HG03097 (cell line): ENCODE data around the gene PNKD.
"Not testable (repeated sequence)": the region's sequence is repeated elsewhere in the genome, so short reads cannot be mapped to it uniquely, and the experiment has no call there.

Source experiments
- ATAC-seq: cut with Tn5 transposase; IDR thresholded peaks from one replicate; pipeline ENCODE4 v1.9.1; 2021; ENCODE audit not compliant: unreplicated experiment, low FRiP score

Gene PNKD

DNA sequence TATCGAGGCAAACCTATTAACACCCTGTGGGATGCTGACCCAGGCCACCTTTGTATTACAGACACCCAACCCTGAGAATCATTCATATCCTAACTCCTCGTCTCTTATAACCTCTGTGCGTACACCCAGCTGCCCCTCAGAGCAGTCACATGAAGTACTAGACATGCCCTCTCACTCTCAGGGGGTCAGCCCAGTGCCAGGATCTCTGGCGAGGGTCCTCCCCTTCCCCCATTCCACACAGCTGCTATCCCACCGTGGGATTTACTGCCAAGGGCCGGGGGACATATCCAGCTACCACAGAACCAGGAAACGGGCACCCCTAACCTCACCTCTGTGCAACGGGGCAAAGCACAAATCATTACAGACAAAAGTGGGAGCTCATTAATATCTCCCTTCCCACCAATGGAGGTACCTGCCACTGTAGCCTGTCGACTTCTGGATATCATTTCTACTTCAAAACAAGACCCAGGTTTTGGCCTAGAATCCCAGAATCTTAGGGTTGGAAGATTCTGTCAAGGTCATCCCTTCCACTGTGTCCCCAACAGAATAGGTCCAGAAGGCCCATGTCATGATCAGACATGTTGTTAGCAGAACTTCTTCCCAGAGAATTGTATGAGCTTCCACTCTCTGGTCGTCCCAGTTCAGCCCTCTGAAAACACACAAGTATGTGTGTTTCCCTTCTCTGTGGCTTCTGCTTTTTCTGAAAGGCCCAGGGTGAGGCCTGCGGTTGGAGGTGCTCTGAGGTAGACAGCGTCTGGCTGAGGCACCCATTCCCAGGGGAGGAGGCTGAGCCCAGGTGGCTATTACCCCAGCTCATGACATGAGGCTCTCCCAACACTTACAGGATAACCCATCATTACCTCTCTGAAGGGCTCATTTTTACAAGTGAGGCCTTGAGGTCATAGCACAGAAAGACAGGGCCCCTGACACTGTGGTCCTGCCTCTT is 20.3 kb downstream of the PNKD start:
- ATAC-seq: peak; percentile 56

DNA sequence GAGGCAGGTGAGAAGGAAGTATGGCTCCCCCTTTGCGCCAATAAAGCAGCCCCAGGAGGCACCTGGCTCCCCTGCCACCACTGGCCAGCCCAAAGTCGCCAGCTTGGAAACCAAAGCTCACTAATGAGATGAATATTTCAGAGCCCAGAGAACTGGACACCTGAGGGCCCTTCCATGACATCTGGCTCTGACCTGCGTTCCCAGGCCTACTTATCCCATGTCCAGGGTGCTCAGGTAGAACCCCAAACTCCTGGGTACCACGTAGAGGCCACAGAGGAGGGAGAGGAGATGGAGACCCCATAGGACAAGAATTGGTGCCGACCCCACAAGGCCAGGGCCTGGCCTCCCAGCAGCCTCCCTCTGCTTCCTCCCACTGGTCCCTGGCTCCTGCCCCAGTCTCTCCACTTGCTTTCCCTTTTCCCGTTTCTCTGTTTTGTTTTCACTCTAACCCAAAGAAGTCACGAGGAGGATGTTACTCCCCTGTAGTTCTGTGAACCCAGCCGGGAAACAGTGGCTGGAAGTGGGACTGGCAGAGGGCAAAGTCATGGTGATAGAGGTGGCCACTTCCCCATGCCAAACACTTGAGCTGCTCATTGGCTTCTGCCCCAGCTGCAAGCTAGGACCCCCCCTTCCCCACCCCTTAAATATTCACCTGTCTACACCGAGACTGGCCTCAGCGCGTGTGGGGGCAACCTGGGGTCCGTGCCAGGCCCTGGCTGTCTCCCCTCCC is 21.2 kb downstream of the PNKD start:
- ATAC-seq: no peak

DNA sequence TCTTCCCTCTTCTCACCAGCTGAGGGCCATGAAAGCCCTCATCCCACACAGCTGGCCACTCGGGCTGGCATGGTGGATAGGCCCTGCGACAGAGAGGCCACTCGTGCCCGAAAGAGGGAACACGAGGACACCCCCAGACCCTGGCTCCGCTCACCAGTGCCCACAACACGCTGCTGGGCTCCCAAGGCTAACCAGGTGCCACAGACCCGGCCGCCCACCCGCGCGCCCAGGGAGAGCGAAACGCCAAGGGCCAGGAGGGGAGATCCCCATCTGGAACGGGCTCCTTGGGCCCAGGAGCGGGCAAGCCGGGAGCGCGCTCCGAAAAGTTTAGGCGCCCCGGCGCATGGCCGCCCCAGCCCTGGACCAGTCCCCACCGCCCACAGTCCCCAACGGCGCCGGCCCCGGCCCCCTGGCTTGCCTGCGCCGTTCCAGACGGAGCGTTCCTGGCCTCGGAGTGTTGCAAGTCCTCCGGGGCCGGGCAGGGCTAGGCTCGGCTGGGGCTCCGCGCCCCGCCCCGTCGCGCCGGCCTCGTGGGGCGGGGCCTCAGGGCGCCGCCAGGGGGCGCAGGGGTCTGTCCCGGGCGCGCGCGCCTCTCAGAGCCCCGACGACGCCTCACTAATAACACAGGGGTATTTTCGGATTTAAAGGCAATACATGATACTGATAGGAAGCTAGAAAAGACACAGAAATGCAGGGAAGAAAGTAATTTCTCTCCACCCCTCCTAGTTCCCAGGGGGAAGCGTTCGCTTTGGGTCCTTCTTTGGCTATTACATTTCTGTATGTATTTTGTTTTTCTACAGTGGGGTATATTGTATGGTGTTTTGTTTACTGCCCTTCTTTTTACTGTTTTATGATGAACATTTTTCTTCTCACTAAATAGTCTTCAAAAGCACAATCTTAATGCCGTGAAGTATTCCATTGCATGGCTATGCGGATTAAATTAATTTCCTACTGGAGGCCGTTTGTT is 22.0 kb downstream of the PNKD start, which contains the start of gene TMBIM1:
Gene TMBIM1 (minus strand): TSS at position 456 of the 967 bp plus-strand sequence. CDS start 10,362 bp downstream, outside the sequence.
- peak; percentile 58 for ATAC-seq

DNA sequence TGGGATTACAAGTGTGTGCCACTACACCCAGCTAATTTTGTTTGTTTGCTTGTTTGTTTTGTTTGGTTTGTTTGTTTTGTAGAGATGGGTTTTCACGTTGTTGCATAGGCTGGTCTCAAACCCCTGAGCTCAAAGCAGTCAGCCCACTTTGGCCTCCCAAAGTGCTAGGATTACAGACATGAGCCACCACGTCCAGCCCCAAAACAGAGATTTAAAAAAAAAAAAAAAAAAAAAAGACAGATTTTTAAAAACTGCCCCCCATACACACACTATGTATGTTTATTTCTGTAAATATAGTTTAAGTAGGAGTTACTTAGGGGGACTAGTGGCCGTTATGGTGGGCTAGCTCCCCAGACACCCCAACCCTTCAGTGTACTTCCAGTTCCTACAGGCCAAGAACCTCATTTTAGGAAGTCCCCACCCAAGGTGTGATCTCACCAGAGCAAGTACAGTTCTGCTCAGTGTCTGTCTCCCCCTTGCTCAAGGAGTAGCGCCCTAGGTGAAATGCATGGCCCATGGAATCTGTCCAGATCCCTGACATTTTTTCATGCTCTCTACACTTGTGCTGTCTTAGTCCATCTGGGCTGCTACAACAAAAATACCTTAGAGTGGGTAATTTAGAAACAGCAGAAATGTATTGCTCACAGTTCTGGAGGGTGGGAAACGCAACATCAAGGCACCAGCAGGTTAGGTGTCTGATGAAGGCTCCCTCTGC is 23.6 kb downstream of the PNKD start:
- ATAC-seq: no peak

DNA sequence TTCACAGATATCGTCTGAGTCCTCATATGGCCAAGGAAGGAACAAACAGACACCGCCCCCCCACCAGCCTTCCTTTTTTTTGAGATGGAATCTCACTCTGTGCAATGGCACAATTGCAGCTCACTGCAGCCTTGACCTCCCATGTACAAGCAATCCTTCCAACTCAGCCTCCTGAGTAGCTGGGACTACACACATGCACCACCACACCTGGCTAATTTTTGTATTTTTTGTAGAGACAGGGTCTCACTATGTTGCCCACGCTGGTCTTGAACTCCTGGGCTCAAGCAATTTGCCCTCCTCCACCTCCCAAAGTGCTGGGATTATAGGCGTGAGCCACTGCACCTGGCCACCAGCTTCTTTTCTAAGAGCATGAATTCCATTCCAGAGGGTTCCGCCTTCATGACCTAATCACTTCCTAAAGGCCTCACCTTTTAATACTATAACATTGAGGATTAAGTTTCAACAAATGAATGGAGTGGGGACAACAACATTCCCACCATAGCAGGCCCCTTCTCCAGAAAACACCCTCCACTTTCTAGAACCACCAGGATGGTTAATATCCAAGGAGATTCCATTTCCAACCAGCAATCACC is 24.2 kb downstream of the PNKD start:
- no peak for ATAC-seq

DNA sequence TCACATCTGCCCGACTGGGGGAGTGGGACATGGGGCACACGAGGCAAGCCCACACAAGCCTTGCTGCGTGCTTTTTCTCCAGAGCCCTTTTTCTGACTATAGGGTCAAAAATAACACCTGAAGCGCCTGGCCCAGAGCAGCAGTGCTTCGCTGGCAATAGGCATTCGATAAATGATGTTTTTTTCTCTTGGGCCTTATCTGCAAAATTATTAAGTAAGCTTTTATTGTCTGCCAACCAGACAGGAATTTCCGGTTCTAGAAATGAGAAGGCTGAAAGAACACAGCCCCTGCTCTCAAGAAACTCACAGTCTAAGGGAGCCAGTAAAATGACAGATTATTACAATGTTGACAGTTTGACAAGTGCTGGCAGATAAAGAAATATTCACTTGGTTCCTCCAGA is 24.7 kb downstream of the PNKD start:
- ATAC-seq: no peak

DNA sequence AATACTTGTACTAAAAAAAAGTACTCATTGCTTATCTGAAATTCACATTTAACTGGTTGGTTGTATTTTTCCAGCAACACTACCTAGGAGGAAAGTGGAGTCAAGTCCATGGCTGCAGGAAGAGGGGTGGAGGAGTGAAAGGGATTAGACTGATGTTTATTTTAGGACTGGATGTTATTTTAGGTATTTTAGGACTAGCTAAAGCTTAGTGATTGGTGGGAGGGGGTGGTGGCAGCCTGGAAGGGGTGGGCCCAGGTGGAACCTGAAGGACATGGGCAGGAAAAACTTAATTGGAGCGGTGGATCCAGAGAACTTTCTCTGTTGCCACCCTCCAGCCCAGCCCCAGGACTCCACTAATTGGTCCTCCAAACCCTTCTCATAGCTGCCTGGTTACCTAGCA is 25.9 kb downstream of the PNKD start:
- no peak for ATAC-seq

DNA sequence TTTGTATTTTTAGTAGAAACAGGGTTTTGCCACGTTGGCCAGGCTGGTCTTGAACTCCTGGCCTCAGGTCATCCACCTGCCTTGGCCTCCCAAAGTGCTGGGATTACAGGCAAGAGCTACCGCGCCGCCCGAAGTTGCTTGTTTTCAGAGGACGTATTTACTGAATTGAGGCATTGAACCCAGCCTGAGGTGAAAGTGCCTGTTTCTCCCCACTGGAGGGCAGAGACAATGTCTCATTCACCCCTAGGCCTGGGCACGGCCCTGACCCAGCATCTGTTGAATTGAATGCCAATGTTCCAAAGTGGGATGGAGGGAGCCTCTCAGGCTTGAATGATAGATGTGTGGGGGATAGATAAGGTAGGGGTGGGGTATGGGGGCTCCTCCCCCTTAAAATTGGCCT is 26.5 kb downstream of the PNKD start:
- no peak for ATAC-seq

DNA sequence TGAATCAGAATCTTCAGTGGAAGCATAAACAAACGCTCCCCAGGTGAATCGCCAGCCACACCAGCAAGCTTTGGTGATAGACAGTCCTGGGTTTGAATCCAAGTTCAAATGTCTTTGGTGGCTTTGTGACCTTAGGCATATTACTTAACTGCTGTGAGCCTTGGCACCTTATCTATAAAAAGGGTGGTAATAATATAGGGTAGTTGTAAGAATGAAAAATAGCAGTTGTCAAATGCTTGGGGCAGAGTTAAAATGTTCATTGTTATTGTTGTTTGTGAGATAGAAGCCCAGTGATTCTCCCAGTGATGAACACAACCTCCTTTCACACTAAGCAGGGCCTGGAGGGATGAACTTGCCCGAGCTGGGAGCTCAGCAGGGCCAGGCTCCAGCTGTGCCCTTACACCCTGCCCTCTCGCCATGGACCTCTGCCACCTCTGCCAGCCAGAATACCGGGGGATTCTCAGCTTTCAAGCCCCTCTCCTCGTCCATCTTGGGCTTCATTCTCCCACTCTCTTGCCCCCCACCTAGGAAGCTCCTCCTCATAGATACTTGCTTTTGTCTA is 28.1 kb downstream of the PNKD start:
- no peak for ATAC-seq

DNA sequence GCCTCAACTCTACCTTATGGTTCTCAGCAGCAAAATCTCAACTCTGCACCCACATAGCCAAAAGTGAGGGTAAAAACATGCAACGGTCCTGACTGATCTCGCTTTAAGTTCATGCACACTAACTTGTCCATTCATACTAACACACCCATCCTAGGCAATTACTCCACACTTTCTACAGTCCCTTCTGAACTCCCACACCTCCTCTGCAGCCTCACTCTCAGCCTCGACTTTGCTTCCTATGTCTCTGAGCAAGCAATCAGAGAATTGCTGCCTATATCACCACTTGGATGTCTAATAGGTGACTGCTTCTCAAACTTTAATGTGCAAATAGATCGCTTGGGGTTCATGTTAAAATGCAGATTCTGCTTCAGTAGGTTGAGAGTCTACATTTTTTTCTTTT is 29.8 kb downstream of the PNKD start:
- no peak for ATAC-seq

DNA sequence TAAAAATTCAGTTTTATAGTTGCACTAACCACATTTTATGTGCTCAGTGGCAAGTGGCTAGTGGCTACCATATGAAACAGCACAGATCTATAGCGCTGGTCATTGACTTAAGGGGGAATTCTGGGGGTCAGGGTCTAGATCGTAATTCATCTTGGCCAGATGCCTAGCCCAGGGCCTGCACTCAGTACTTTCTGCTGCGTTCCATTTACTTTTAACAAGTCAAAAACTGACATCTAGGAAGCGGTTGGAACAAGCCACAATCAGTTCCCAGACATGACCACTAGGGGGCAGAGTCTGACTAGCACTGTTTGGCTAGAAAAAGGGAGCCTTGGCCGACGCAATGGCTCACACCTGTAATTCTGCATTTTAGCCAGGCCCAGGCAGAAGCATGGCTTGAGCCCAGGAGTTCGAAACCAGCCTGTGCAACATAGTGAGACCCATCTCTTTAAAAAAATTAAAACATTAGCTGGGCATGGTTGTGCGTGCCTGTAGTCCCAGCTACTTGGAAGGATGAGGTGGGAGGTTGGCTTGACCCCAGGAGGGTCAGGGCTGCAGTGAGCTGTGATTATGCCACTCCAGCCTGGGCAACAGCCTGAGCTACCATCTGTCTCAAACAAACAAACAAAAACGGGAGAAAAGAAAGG is 31.0 kb downstream of the PNKD start:
- peak; percentile 68 for ATAC-seq

DNA sequence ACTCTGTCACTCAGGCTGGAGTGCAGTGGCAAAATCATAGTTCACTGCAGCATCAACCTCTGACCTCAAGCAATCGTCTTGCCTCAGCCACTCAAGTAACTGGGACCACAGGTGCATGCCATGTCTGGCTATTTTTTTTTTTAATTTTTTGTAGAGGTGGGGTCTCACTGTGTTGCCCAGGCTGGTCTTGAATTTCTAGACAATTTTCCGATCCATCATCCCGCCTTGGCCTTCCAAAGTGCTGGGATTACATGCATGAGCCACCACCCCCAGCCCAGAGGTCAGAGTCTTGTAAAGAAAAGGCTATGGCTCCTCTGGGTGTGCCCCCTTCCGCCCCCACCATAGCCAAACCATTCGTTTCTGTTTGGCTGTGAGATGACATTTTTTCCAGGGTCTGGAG is 35.1 kb downstream of the PNKD start:
- ATAC-seq: no peak

DNA sequence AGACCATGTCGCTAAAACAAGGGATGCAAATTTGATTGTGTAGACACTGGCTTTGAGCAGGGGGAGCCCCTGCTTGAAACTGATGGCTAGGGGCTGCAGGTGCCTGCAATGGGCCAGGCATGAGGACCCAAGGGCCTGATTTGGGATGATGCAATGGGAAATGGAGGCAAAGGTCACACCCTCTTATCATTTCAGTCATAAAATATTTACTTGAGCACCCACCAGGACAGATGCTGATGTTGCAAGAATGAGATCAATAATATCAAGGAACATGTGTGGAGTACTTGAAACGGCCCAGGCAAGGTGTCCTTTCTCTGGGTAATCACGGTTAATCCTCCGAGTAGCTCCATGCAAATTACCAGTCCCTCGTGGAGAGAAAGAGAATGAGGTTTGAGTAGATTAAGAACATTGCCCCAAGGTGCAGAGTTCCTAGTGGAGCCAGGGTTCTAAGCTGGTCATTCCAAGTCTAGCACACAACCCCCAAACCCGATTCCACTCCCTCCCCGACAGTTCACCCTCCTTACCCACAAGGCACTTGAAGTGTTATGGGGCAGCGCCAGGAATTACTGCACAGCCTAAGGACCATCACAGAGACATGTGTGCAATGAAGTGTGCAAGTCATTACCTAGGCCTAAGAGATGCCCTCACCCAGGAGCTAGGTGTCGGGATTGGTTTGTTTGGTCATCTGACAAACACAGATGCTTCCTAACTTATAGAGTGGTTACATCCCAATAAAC is 36.0 kb downstream of the PNKD start:
- no peak for ATAC-seq

DNA sequence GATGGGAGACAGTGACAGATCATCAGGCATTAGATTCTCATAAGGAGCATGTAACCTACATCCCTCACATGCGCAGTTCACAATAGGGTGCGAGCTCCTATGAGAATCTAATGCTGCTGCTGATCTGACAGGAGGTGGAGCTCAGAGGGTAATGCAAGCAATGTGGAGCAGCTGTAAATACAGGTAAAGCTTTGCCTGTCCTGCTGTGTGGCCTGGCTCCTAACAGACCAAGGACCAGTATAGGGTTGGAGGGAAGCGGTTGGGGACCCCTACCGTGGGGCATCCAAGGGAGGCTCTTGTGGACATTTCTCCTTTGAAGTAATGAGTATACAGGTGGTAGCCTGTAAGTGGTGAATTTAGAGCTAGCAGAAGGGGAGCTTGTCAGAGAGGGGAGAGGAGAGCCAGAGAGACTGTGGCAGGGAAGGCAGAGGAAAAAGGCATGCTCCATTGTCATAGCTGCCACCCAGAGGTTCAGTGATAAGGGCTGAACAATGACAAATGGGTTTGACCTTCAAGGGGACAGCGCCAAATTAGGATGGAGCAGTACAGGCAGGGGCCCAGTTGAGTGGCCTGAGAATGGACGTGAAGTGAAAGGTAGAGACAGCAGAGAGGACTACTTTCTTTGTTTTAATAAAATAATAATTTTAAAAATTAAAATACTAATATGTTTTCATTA is 37.2 kb downstream of the PNKD start:
- no peak for ATAC-seq

DNA sequence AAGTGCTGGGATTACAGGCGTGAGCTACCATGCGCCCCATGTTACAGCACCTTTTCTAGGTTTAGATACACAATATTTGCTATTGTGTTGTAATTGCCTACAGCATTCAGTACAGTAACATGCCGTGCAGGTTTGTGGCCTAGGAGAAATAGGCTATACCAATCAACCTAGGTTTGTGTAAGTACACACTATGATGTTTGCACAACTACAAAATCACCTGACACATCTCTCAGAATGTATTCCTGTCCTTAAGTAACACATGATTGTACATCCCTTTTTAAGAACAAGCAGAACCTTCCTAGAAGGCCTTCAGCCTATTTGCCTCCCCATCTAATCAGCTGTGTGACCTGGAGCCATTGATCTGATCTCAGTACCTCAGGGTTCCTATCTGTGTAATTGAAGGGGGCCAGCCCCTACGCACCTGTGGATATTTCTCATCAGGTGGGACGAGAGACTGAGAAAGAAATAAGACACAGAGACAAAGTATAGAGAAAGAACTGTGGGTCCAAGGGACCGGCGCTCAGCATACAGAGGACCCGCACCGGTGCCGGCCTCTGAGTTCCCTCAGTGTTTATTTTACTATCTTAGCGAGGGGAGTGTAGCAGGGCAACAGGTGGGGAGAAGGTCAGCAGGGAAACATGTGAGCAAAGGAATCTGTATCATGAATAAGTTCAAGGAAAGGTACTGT is 40.7 kb downstream of the PNKD start:
- ATAC-seq: no peak

DNA sequence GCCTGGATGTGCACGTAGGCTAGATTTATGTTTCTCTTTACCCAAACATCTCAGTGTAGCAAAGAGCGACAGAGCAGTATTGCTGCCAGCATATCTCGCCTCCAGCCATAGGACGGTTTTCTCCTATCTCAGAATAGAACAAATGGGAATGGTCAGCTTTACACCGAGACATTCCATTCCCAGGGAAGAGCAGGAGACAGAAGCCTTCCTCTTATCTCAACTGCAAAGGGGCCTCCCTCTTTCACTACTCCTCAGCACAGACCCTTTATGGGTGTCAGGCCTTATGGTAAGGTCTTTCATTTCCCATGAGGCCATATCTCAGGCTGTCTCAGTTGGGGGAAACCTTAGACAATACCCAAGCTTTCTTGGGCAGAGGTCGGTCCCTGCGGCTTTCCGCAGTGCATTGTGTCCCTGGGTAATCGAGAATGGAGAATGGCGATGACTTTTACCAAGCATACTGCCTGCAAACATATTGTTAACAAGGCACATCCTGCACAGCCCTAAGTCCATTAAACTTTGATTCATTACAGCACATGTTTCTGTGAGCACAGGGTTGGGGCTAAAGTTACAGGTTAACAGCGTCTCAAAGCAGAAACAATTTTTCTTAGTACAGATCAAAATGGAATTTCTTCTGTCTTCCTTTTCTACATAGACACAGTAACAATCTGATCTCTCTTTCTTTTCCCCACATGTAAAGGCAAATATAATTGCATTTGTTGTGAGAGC is 41.4 kb downstream of the PNKD start:
- not testable (repeated sequence) for ATAC-seq
